Trophoblast cell (in vitro differentiated cells and primary cell): ENCODE data around the gene DMAC1.

Experiments used
- DNase-seq, 2 donors: peaks; one replicate each; pipeline ENCODE4 v3.0.0-alpha.2; 2016
- H2AFZ ChIP-seq: 2 replicates; pipeline ENCODE4 v1.6.1; 2013; ENCODE audit warnings: low read length, moderate library complexity, mild to moderate bottlenecking; ENCODE audit not compliant: insufficient read depth, poor library complexity
- H2AK5ac ChIP-seq: 2 replicates; pipeline ENCODE4 v1.6.1; 2013; ENCODE audit warnings: mild to moderate bottlenecking, low read length
- H2BK120ac ChIP-seq: 2 replicates; pipeline ENCODE4 v1.6.1; 2013; ENCODE audit warnings: low read length, mild to moderate bottlenecking, moderate library complexity; ENCODE audit not compliant: insufficient read depth, poor library complexity
- H2BK12ac ChIP-seq: 2 replicates; pipeline ENCODE4 v1.6.1; 2013; ENCODE audit warnings: mild to moderate bottlenecking, low read length, moderate library complexity
- H2BK5ac ChIP-seq: 2 replicates; pipeline ENCODE4 v1.6.1; 2013; ENCODE audit warnings: low read length, low read depth, moderate library complexity, mild to moderate bottlenecking; ENCODE audit not compliant: poor library complexity
- H3K14ac ChIP-seq: 2 replicates; pipeline ENCODE4 v1.6.1; 2013; ENCODE audit warnings: mild to moderate bottlenecking, low read length
- H3K18ac ChIP-seq: 2 replicates; pipeline ENCODE4 v1.6.1; 2013; ENCODE audit warnings: mild to moderate bottlenecking, low read length
- H3K23ac ChIP-seq: 2 replicates; pipeline ENCODE4 v1.6.1; 2013; ENCODE audit warnings: low read length
- H3K27ac ChIP-seq: 2 replicates; pipeline ENCODE4 v1.5.1; 2013; ENCODE audit warnings: low read depth, mild to moderate bottlenecking, inconsistent platforms, low read length, moderate library complexity
- H3K27me3 ChIP-seq: 2 replicates; pipeline ENCODE4 v1.6.1; 2013; ENCODE audit warnings: inconsistent platforms, mild to moderate bottlenecking, low read length, moderate library complexity; ENCODE audit not compliant: insufficient read depth
- H3K36me3 ChIP-seq, 2 experiments: 1 replicate in 1 of 2; 2 replicates in 1 of 2; pipeline ENCODE4 v1.6.1; 2013; ENCODE audit warnings: low read length in 2 of 2, mild to moderate bottlenecking in 2 of 2, moderate library complexity in 1 of 2; ENCODE audit not compliant: insufficient read depth in 2 of 2, control insufficient read depth in 1 of 2
- H3K4ac ChIP-seq: 2 replicates; pipeline ENCODE4 v1.6.1; 2013; ENCODE audit warnings: low read depth, mild to moderate bottlenecking, low read length, moderate library complexity
- H3K4me1 ChIP-seq, 2 experiments: 1 replicate in 1 of 2; 2 replicates in 1 of 2; pipeline ENCODE4 v1.6.1; 2013; ENCODE audit warnings: low read length in 2 of 2, mild to moderate bottlenecking in 2 of 2, moderate library complexity in 1 of 2; ENCODE audit not compliant: insufficient read depth in 2 of 2, control insufficient read depth in 1 of 2
- H3K4me2 ChIP-seq: 2 replicates; pipeline ENCODE4 v1.6.1; 2013; ENCODE audit warnings: inconsistent platforms, mild to moderate bottlenecking, low read length, moderate library complexity
- H3K4me3 ChIP-seq: 2 replicates; pipeline ENCODE4 v1.5.1; 2013; ENCODE audit warnings: mild to moderate bottlenecking, low read depth, low read length, inconsistent platforms
- H3K79me1 ChIP-seq: one replicate; pipeline ENCODE4 v1.6.1; 2013; ENCODE audit warnings: low read length
- H3K79me2 ChIP-seq: 2 replicates; pipeline ENCODE4 v1.6.1; 2013; ENCODE audit warnings: low read length, mild to moderate bottlenecking; ENCODE audit not compliant: control insufficient read depth, insufficient read depth, poor library complexity
- H3K9ac ChIP-seq: 2 replicates; pipeline ENCODE4 v1.6.1; 2013; ENCODE audit warnings: mild to moderate bottlenecking, low read length
- H3K9me3 ChIP-seq: 2 replicates; pipeline ENCODE4 v1.6.1; 2013; ENCODE audit warnings: low read depth, mild to moderate bottlenecking, control low read depth, inconsistent platforms, low read length; ENCODE audit not compliant: insufficient read depth
- H4K12ac ChIP-seq: 2 replicates; pipeline ENCODE4 v1.6.1; 2013; ENCODE audit warnings: low read depth, mild to moderate bottlenecking, low read length, moderate library complexity
- H4K8ac ChIP-seq: 2 replicates; pipeline ENCODE4 v1.6.1; 2013; ENCODE audit warnings: low read depth, mild to moderate bottlenecking, low read length, moderate library complexity
- H4K91ac ChIP-seq: one replicate; pipeline ENCODE4 v1.6.1; 2013; ENCODE audit warnings: low read depth, mild to moderate bottlenecking, low read length, moderate library complexity
- WGBS: extraction: QIAGEN DNeasy Blood & Tissue Kit; methylation state at CpG from one replicate; pipeline ENCODE4 v1.1.7; 2013; ENCODE audit warnings: missing lambda C conversion rate; ENCODE audit not compliant: insufficient read length, insufficient coverage; ENCODE audit errors: extremely low coverage; 5-methylcytosine and 5-hydroxymethylcytosine counted together

Gene DMAC1

DNA sequence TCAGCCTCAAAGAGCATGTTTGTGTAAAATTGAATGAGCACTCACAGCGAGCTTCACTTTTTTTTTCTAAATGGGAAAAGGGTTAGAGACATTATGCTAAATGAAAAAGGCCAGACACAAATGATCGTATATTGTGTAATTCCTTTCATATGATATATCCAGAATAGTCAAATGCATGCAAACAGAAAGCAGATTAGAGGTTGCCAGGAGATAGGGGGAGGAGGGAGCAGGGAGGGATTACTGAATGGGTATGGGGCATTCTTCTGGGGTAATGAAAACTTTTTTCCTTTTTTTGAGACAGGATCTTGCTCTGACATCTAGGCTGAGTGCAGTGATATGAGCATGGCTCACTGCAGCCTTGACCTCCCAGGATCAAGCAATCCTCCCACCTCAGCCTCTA is 47.1 kb downstream of the DMAC1 start:
- no peak overlapping the region for H3K4me3 ChIP-seq
- no peaks in the 10 kb centered on the region for H3K36me3 ChIP-seq
- H2AK5ac ChIP-seq, result no peak overlapping the region
- H3K27ac ChIP-seq, result no peak overlapping the region
- H3K4ac ChIP-seq, result no peak overlapping the region
- no peaks in the 10 kb centered on the region for H3K79me2 ChIP-seq
- no peaks in the 10 kb centered on the region for H3K27me3 ChIP-seq
- no peak overlapping the region for H2BK12ac ChIP-seq
- no peak overlapping the region for H4K12ac ChIP-seq
- H4K8ac ChIP-seq, result no peak overlapping the region
- no peak overlapping the region for H2AFZ ChIP-seq
- H4K91ac ChIP-seq, result no peak overlapping the region
- no peak overlapping the region for H3K9ac ChIP-seq
- no CpG with 5 or more reads among the region's 2 CpGs for WGBS
- no peak overlapping the region for H2BK120ac ChIP-seq
- H3K23ac ChIP-seq, result no peak overlapping the region
- H3K9me3 ChIP-seq, result no peaks in the 10 kb centered on the region
- no peak overlapping the region for H3K14ac ChIP-seq
- no peaks in the 10 kb centered on the region for H3K79me1 ChIP-seq
- H3K18ac ChIP-seq, result no peak overlapping the region
- H3K4me1 ChIP-seq, result no peaks in the 10 kb centered on the region
- no peak overlapping the region for H2BK5ac ChIP-seq
- DNase-seq, result no peak
- H3K4me2 ChIP-seq, result no peak overlapping the region
